HG02642 (cell line): ENCODE data around the gene UGT1A5.
"Not testable (repeated sequence)": the region's sequence is repeated elsewhere in the genome, so short reads cannot be mapped to it uniquely, and the experiment has no call there.

Source experiments
- ATAC-seq: cut with Tn5 transposase; IDR thresholded peaks from one replicate; pipeline ENCODE4 v1.9.1; 2021; ENCODE audit warnings: mild to moderate bottlenecking; ENCODE audit not compliant: unreplicated experiment, poor library complexity

The UGT1A5 gene

GRCh38 chr2:233743464-233744259 lies 31.0 kb downstream of the UGT1A5 start:
- no peak for ATAC-seq

GRCh38 chr2:233745073-233745755 lies 32.5 kb downstream of the UGT1A5 start:
- ATAC-seq: no peak

- not testable (repeated sequence) for ATAC-seq
These were observed 33.1 kb downstream of the UGT1A5 start for GRCh38 chr2:233745838-233746237.

GRCh38 chr2:233746475-233747282 lies 34.0 kb downstream of the UGT1A5 start:
- ATAC-seq: no peak

GRCh38 chr2:233747283-233747544 lies 34.5 kb downstream of the UGT1A5 start:
- no peak for ATAC-seq

GRCh38 chr2:233750689-233751088 lies 38.0 kb downstream of the UGT1A5 start:
- not testable (repeated sequence) for ATAC-seq

GRCh38 chr2:233751212-233752009 lies 38.7 kb downstream of the UGT1A5 start:
- not testable (repeated sequence) for ATAC-seq

- ATAC-seq: no peak
These were observed 42.3 kb downstream of the UGT1A5 start for GRCh38 chr2:233754872-233755611.

- ATAC-seq: no peak
These were observed 43.8 kb downstream of the UGT1A5 start for GRCh38 chr2:233756429-233757081.

GRCh38 chr2:233758141-233758540 lies 45.4 kb downstream of the UGT1A5 start:
- no peak for ATAC-seq

- ATAC-seq: no peak
These were observed 46.1 kb downstream of the UGT1A5 start for GRCh38 chr2:233758849-233759248.

GRCh38 chr2:233760043-233760442 lies 47.3 kb downstream of the UGT1A5 start, which contains the start of gene UGT1A1:
UGT1A1 (plus strand) TSS chr2:233760270; CDS start chr2:233760288, 18 bp downstream.
- ATAC-seq: no peak

- ATAC-seq: no peak
These were observed 48.5 kb downstream of the UGT1A5 start for GRCh38 chr2:233761040-233761769.

- no peak for ATAC-seq
These were observed 51.6 kb downstream of the UGT1A5 start for GRCh38 chr2:233764264-233764663.

GRCh38 chr2:233764761-233765160 lies 52.1 kb downstream of the UGT1A5 start:
- no peak for ATAC-seq

GRCh38 chr2:233766416-233766815 lies 53.7 kb downstream of the UGT1A5 start:
- ATAC-seq: no peak

- no peak for ATAC-seq
These were observed 55.4 kb downstream of the UGT1A5 start for GRCh38 chr2:233768076-233768475.

- no peak for ATAC-seq
These were observed 56.6 kb downstream of the UGT1A5 start for GRCh38 chr2:233769260-233769659.
